H9 (cell line): ENCODE measurements around the gene PRR29. TPM values are rescaled to one million over a fixed set of nuclear protein-coding genes. Genes with fewer than 3 reads are reported as not detected.

Source experiments
- DNase-seq: peaks from one replicate; pipeline ENCODE4 v3.0.0-alpha.2; 2017
- H2AFZ ChIP-seq: one replicate; pipeline ENCODE4 v1.6.1; 2013; ENCODE audit warnings: mild to moderate bottlenecking, low read length, control low read depth, moderate library complexity
- H2AK5ac ChIP-seq: 2 replicates; pipeline ENCODE4 v1.6.1; 2013; ENCODE audit warnings: low read length, control low read depth, mixed read lengths; ENCODE audit not compliant: insufficient read length
- H2BK120ac ChIP-seq: one replicate; pipeline ENCODE4 v1.6.1; 2013; ENCODE audit warnings: low read depth, mild to moderate bottlenecking, low read length, control low read depth, inconsistent platforms; ENCODE audit not compliant: poor library complexity, severe bottlenecking
- H2BK12ac ChIP-seq: 2 replicates; pipeline ENCODE4 v1.6.1; 2013; ENCODE audit warnings: low read length, control low read depth, mixed read lengths, low read depth; ENCODE audit not compliant: insufficient read length
- H2BK15ac ChIP-seq: 2 replicates; pipeline ENCODE4 v1.6.1; 2013; ENCODE audit warnings: low read depth, low read length, control low read depth
- H2BK20ac ChIP-seq: one replicate; pipeline ENCODE4 v1.6.1; 2013; ENCODE audit warnings: low read depth, mild to moderate bottlenecking, low read length, control low read depth, inconsistent platforms; ENCODE audit not compliant: poor library complexity, severe bottlenecking
- H2BK5ac ChIP-seq: 2 replicates; pipeline ENCODE4 v1.6.1; 2013; ENCODE audit warnings: low read length, control low read depth, mixed read lengths; ENCODE audit not compliant: insufficient read length
- H3K14ac ChIP-seq: 2 replicates; pipeline ENCODE4 v1.6.1; 2013; ENCODE audit warnings: low read length, control low read depth; ENCODE audit not compliant: insufficient read depth
- H3K18ac ChIP-seq: 2 replicates; pipeline ENCODE4 v1.6.1; 2013; ENCODE audit warnings: low read depth, mild to moderate bottlenecking, mixed read lengths, low read length, control low read depth; ENCODE audit not compliant: insufficient read length
- H3K23ac ChIP-seq: 2 replicates; pipeline ENCODE4 v1.6.1; 2013; ENCODE audit warnings: low read length, control low read depth, mixed read lengths, low read depth; ENCODE audit not compliant: insufficient read length
- H3K23me2 ChIP-seq: 2 replicates; pipeline ENCODE4 v1.6.1; 2013; ENCODE audit warnings: low read depth, mild to moderate bottlenecking, mixed read lengths, low read length, control low read depth; ENCODE audit not compliant: insufficient read length, poor library complexity, severe bottlenecking
- H3K27ac ChIP-seq: 2 replicates; pipeline ENCODE4 v1.5.1; 2013; ENCODE audit warnings: low read length, control low read depth, mixed read lengths, low read depth; ENCODE audit not compliant: insufficient read length
- H3K27me3 ChIP-seq: 2 replicates; pipeline ENCODE4 v1.6.1; 2013; ENCODE audit warnings: low read length, control low read depth, inconsistent platforms; ENCODE audit not compliant: insufficient read depth
- H3K4ac ChIP-seq: 2 replicates; pipeline ENCODE4 v1.6.1; 2013; ENCODE audit warnings: low read depth, mild to moderate bottlenecking, control low read depth, inconsistent platforms, low read length, moderate library complexity
- H3K4me1 ChIP-seq: 2 replicates; pipeline ENCODE4 v1.6.1; 2013; ENCODE audit warnings: low read length, control low read depth, inconsistent platforms; ENCODE audit not compliant: insufficient read depth
- H3K4me2 ChIP-seq: 2 replicates; pipeline ENCODE4 v1.6.1; 2013; ENCODE audit warnings: low read length, control low read depth, mixed read lengths; ENCODE audit not compliant: insufficient read length, insufficient read depth
- H3K56ac ChIP-seq: 2 replicates; pipeline ENCODE4 v1.6.1; 2013; ENCODE audit warnings: low read depth, mild to moderate bottlenecking, mixed read lengths, low read length, control low read depth; ENCODE audit not compliant: insufficient read length
- H3K79me1 ChIP-seq: 2 replicates; pipeline ENCODE4 v1.6.1; 2013; ENCODE audit warnings: low read depth, mild to moderate bottlenecking, moderate library complexity, low read length, control low read depth, inconsistent platforms; ENCODE audit not compliant: insufficient read depth, poor library complexity, severe bottlenecking
- H3K79me2 ChIP-seq: 2 replicates; pipeline ENCODE4 v1.6.1; 2013; ENCODE audit warnings: low read length, control low read depth, inconsistent platforms; ENCODE audit not compliant: insufficient read depth
- H3K9ac ChIP-seq: 2 replicates; pipeline ENCODE4 v1.6.1; 2013; ENCODE audit warnings: low read length, control low read depth, mixed read lengths; ENCODE audit not compliant: insufficient read length; ENCODE audit errors: extremely low read depth
- H3K9me3 ChIP-seq: one replicate; pipeline ENCODE4 v1.6.1; 2013; ENCODE audit warnings: low read depth, low read length, inconsistent platforms; ENCODE audit not compliant: control insufficient read depth
- H3T11ph ChIP-seq: one replicate; pipeline ENCODE4 v1.6.1; 2013; ENCODE audit warnings: mild to moderate bottlenecking, low read length, control low read depth, inconsistent platforms
- H4K20me1 ChIP-seq: one replicate; pipeline ENCODE4 v1.6.1; 2013; ENCODE audit not compliant: control insufficient read depth, insufficient read length, insufficient read depth
- H4K5ac ChIP-seq: 2 replicates; pipeline ENCODE4 v1.6.1; 2013; ENCODE audit warnings: low read depth, mild to moderate bottlenecking, mixed read lengths, low read length, control low read depth; ENCODE audit not compliant: insufficient read length
- H4K8ac ChIP-seq: replicated peaks from 2 replicates; pipeline ENCODE4 v1.6.1; 2013; ENCODE audit warnings: low read length, control low read depth, mixed read lengths, low read depth; ENCODE audit not compliant: insufficient read length
- H4K91ac ChIP-seq: 2 replicates; pipeline ENCODE4 v1.6.1; 2013; ENCODE audit warnings: low read depth, mild to moderate bottlenecking, moderate library complexity, mixed read lengths, low read length, control low read depth; ENCODE audit not compliant: insufficient read length
- H3K27ac Mint-ChIP-seq, 3 experiments: 2 replicates in 2 of 3; 3 replicates in 1 of 3; pipeline ENCODE4 v1.8.0; 2020 to 2021; ENCODE audit warnings: mixed read lengths in 3 of 3, mild to moderate bottlenecking in 1 of 3, moderate library complexity in 1 of 3
- H3K27me3 Mint-ChIP-seq: 2 replicates; pipeline ENCODE4 v1.8.0; 2021; ENCODE audit warnings: low read depth, mild to moderate bottlenecking, moderate library complexity, mixed read lengths
- H3K36me3 Mint-ChIP-seq, 3 experiments: 2 replicates in 2 of 3; 3 replicates in 1 of 3; pipeline ENCODE4 v1.8.0; 2020 to 2021; ENCODE audit warnings: low read depth in 3 of 3, mixed read lengths in 3 of 3; ENCODE audit not compliant: insufficient read depth in 1 of 3
- H3K4me1 Mint-ChIP-seq, 2 experiments: 2 replicates each; pipeline ENCODE4 v1.8.0; 2020; ENCODE audit warnings: mixed read lengths in 2 of 2
- H3K4me3 Mint-ChIP-seq, 2 experiments: 2 replicates in 1 of 2; 3 replicates in 1 of 2; pipeline ENCODE4 v1.8.0; 2020 to 2021; ENCODE audit warnings: mild to moderate bottlenecking in 2 of 2, mixed read lengths in 2 of 2, moderate library complexity in 1 of 2
- H3K9me3 Mint-ChIP-seq, 2 experiments: 2 replicates in 1 of 2; 3 replicates in 1 of 2; pipeline ENCODE4 v1.8.0; 2020; ENCODE audit warnings: mild to moderate bottlenecking in 2 of 2, mixed read lengths in 2 of 2, moderate library complexity in 1 of 2
- WGBS: extraction: QIAGEN DNeasy Blood & Tissue Kit; methylation state at CpG from one replicate; pipeline ENCODE4 v1.1.7; 2013; ENCODE audit warnings: missing lambda C conversion rate, low lambda C conversion rate, mixed read lengths; ENCODE audit not compliant: insufficient read length; ENCODE audit errors: extremely low coverage; 5-methylcytosine and 5-hydroxymethylcytosine counted together
- total RNA-seq: library from RNA; stranded (reverse); gene quantifications from 2 replicates; pipeline ENCODE4 v1.2.1, GENCODE V29; 2021
- TF ChIP-seq, protein P1 (sequence below): fragments of 200-600 bp; sonication (generic); conservative IDR thresholded peaks from 3 replicates; pipeline ENCODE4 v1.8.0; 2021; ENCODE audit warnings: antibody characterized with exemption, mild to moderate bottlenecking

Gene PRR29
- total RNA-seq, 1 experiment from 2014 or later, result 0.87 TPM

DNA sequence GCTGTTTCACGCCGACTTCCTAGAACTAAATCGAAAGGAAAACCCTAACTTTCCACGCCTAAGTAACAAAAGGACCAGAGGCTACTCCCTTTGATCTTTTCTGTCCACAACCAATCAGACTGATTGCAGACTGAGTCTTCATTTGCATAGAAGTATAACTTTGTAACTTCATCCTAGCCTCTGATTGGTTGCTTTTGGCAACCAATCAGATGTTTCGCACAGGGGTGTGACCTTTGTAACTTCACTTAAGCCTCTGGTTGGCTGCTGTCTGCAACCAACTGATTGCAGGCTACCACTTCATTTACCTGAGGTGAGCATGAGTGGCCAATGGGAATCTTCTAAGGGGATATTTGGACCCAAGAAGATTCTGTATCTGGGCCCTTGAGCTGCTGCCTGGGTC, 39.7 kb downstream of the PRR29 start:
- no peaks in the 10 kb centered on the region for H3K9me3 Mint-ChIP-seq
- Histone ChIP-seq H4K91ac (no peak overlapping the region), H3K23me2 (no peaks in the 10 kb centered on the region), H2AK5ac (no peak overlapping the region), H2AFZ (no peak overlapping the region), H3K9me3 (no peaks in the 10 kb centered on the region), H4K20me1 (no peaks in the 10 kb centered on the region), H3K18ac (no peak overlapping the region), H3T11ph (no peak overlapping the region), H2BK120ac (no peak overlapping the region), H3K4me2 (no peak overlapping the region), H3K4ac (no peak overlapping the region), H2BK12ac (no peak overlapping the region), H3K27me3 (no peaks in the 10 kb centered on the region), H4K8ac (no peak overlapping the region), H2BK5ac (no peak overlapping the region), H2BK20ac (no peak overlapping the region), H3K56ac (no peak overlapping the region), H4K5ac (no peak overlapping the region), H3K9ac (no peak overlapping the region), H3K23ac (no peak overlapping the region), H3K79me1 (no peaks in the 10 kb centered on the region), H3K27ac (no peak overlapping the region), H2BK15ac (no peak overlapping the region), H3K79me2 (no peaks in the 10 kb centered on the region), H3K4me1 (no peaks in the 10 kb centered on the region), H3K14ac (no peak overlapping the region)
- H3K4me3 Mint-ChIP-seq, result no peak overlapping the region
- H3K27me3 Mint-ChIP-seq, result no peaks in the 10 kb centered on the region
- TF ChIP-seq, protein P1, sequence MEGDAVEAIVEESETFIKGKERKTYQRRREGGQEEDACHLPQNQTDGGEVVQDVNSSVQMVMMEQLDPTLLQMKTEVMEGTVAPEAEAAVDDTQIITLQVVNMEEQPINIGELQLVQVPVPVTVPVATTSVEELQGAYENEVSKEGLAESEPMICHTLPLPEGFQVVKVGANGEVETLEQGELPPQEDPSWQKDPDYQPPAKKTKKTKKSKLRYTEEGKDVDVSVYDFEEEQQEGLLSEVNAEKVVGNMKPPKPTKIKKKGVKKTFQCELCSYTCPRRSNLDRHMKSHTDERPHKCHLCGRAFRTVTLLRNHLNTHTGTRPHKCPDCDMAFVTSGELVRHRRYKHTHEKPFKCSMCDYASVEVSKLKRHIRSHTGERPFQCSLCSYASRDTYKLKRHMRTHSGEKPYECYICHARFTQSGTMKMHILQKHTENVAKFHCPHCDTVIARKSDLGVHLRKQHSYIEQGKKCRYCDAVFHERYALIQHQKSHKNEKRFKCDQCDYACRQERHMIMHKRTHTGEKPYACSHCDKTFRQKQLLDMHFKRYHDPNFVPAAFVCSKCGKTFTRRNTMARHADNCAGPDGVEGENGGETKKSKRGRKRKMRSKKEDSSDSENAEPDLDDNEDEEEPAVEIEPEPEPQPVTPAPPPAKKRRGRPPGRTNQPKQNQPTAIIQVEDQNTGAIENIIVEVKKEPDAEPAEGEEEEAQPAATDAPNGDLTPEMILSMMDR, result no peak
- H3K27ac Mint-ChIP-seq, result no peak overlapping the region
- DNase-seq, result no peak
- peaks cover 4 to 8% of the 10 kb centered on the region in 2 experiments; a peak in 3 of 4 replicates for H3K4me1 Mint-ChIP-seq
- H3K36me3 Mint-ChIP-seq, result no peaks in the 10 kb centered on the region
- WGBS, result no CpG with 5 or more reads among the region's 5 CpGs
